Measurements from ENCODE around the gene HNRNPU.

The HNRNPU gene

DNA sequence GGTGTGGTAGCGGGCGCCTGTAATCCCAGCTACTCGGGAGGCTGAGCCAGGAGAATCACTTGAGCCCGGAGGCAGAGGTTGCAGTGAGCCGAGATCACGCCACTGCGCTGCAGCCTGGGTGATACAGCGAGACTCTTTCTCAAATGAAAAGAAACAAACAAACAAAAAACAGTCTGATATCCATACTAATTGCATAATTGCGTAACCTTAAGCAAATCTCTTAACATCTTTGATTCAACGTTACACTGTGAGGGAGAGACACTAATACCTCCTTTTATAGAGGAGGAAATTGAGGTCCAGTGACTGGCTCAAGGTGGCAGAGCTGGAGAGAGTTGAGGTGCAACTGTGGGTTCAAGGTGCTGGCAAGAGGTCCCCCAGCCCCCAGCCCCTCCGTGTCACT is 41.5 kb downstream of the HNRNPU start:
- no peak overlapping the region for H3K4me3 ChIP-seq (replicated peaks; ENCODE audit: low read depth, low read length)
- no peak for DNase-seq (ENCODE audit: low read depth)
- TF ChIP-seq CTCF (IDR thresholded peaks at IDR 0.05; ENCODE audit: low read length, missing control alignments): no peak

DNA sequence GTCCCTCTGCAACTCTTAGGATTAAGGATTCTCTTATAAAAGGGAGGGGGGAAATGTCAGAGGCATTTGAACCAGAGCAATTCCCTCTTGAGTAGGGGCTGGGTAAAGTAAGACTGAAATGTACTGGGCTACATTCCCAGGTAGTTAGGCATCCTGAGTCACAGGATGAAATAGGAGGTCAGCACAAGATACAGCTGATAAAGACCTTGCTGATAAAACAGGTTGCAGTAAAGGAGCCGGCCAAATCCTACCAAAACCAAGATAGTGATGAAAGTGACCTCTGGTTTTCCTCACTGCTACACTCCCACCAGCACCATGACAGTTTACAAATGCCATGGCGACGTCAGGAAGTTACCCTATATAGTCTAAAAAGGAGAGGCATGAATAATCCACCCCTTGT is 43.2 kb downstream of the HNRNPU start:
- DNase-seq (ENCODE audit: low read depth): no peak
- no peak for TF ChIP-seq CTCF (IDR thresholded peaks at IDR 0.05; ENCODE audit: low read length, missing control alignments)

DNA sequence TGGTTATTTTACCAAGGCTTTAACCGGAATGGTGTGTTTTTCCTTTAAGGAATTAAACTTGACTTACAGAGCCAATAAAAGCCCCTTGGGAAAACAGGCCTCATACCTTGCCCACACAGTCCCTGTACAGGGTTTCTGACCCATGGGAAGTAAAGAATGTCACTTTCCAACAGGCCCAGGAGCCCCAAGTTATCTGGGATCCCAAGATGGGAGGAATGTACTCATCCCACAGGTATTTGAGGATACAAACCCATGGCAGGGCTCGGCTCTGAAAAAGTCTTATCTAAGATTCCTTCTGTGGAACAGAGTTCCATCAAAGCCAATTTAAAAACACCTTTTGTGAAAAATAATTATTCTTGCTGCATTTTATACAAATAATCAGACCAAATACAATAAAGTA is 44.2 kb downstream of the HNRNPU start:
- no peak for TF ChIP-seq CTCF (IDR thresholded peaks at IDR 0.05; ENCODE audit: low read length, missing control alignments)
- DNase-seq (ENCODE audit: low read depth): no peak
- no peak overlapping the region for H3K4me3 ChIP-seq (replicated peaks; ENCODE audit: low read depth, low read length)

More for the DNA sequence above, 43.2 kb downstream of the HNRNPU start:
- no peak overlapping the region for H3K4me3 ChIP-seq (replicated peaks; ENCODE audit: low read depth, low read length)

DNA sequence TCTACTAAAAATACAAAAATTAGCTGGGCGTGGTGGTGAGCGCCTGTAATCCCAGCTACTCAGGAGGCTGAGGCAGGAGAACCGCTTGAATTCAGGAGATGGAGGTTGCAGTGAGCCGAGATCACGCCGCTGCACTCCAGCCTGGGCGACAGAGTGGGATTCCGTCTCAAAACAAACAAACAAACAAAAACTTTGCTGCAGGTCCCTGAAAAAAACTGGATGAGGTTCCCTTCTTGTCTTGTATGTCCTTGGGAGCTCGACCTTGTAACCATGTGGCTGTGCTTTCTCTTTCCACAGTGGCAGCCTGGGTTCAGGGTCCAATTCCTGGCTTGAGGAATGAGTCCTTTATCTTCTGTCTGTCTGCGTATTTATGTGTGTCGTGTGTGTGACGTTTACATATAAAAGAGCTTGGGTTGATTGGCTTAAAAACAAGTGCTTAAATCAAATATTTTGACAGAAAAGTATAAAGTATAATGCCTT is 46.9 kb downstream of the HNRNPU start:
- no peak for TF ChIP-seq CTCF (IDR thresholded peaks at IDR 0.05; ENCODE audit: low read length, missing control alignments)
- no peak for DNase-seq (ENCODE audit: low read depth)

DNA sequence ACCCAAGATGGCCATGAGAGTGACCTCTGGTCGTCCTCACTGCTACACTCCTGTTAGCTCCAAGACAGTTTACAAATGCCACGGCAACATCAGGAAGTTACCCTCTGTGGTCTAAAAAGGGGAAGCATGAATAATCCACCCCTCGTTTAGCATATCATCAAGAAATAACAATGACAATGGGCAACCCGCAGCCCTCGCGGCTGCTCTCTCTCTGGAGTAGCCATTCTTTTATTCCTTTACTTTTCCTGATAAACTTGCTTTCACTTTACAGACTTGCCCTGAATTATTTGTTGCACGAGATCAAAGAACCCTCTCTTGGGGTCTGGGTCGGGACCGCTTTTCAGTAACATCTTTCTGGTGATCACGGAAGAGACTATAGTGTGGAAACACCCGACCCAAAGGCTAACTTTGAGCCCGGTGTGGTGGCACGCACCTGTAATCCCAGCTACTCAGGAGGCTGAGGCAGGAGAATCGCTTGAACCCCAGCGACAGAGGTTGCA is 48.7 kb downstream of the HNRNPU start:
- H3K4me3 ChIP-seq (replicated peaks; ENCODE audit: low read depth, low read length): no peak overlapping the region
- no peak for DNase-seq (ENCODE audit: low read depth)
- no peak for TF ChIP-seq CTCF (IDR thresholded peaks at IDR 0.05; ENCODE audit: low read length, missing control alignments)

More for the DNA sequence above, 46.9 kb downstream of the HNRNPU start:
- H3K4me3 ChIP-seq (replicated peaks; ENCODE audit: low read depth, low read length): no peak overlapping the region

GRCh38 chr1:244813327-244813726 is 51.0 kb downstream of the HNRNPU start:
- no peak for TF ChIP-seq CTCF (IDR thresholded peaks at IDR 0.05; ENCODE audit: low read length, missing control alignments)
- no peak overlapping the region for H3K4me3 ChIP-seq (replicated peaks; ENCODE audit: low read depth, low read length)
- no peak for DNase-seq (ENCODE audit: low read depth)

DNA sequence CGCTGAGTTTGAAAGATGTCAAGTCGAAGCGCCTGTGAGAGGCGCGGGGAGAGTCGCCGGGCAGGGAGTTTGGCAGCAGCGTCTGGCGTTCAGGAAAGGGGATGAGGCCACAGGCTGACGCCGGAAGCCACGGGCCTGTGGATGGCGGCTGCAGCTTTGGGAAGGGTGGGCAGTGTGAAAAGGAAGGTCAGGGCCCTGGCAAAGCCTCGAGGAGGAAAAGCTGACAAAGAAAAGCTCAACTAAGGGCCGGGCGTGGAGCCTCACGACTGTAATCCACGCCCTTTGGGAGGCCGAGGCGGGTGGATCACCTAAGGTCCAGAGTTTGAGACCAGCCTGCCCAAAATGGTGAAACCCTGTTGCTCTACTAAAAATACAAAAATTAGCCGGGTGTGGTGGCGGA is 54.1 kb downstream of the HNRNPU start:
- no peak for TF ChIP-seq CTCF (IDR thresholded peaks at IDR 0.05; ENCODE audit: low read length, missing control alignments)
- no peak overlapping the region for H3K4me3 ChIP-seq (replicated peaks; ENCODE audit: low read depth, low read length)
- no peak for DNase-seq (ENCODE audit: low read depth)

Data from fibroblast of pulmonary artery (primary cell).